ENCODE results near the gene APOBEC3A.
"Not testable (repeated sequence)": the region's sequence is repeated elsewhere in the genome, so short reads cannot be mapped to it uniquely, and the experiment has no call there.

The APOBEC3A gene

DNA sequence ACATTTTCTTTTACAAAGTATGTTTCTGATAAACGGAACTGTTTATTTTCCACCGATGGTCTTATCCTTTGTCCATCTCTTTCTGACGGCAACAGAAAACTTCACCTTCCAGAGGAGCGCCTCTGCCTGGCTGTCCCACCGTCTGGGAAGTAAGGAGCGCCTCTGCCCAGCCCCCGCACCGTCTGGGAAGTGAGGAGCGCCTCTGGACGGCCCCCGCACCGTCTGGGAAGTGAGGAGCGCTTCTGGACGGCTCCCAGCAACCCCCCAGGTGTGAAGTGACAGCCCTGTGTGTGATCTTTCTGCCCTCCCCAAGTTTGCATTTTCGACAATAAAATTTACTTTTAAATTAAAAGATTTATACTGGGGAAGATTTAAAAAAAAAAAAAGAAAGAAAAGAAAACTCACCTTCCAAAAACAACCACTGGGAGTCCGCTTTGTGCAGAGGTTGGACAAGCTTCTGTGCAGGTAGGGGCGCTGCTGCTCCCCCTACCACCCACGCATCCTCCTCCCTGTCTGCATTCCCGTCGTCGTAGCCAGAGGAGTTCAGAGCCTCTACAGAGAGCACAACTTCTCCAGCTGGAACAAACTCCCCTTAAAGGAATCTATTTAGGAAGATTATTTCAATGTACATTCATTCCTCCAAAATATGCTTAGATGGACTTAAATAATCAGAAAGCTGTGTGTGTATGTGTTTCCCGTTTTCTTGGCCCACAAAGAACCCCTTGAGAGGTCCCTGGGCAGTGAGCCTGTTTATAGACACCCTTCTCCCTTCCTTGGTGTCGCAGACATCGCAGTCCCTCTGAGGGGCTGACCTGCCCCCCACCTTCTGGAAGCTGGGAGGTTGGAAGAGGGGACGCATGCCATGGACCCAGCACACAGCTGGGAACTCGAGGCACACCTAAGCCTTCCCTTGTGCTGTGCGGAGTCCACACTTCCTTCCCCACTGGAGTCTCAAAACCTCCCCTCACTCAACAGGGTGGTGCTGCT lies 23.9 kb downstream of the APOBEC3A start:
- no peak for DNase-seq (ENCODE audit: low read depth)

- no peak for DNase-seq (ENCODE audit: low read depth)
Observed at GRCh38 chr22:38981992-38982927, 24.9 kb downstream of the APOBEC3A start, which contains the start of gene APOBEC3B. APOBEC3B (plus strand) TSS chr22:38982347; CDS start chr22:38982454, 107 bp downstream.

GRCh38 chr22:38984224-38984623 lies 26.8 kb downstream of the APOBEC3A start:
- DNase-seq (ENCODE audit: low read depth), result no peak

DNA sequence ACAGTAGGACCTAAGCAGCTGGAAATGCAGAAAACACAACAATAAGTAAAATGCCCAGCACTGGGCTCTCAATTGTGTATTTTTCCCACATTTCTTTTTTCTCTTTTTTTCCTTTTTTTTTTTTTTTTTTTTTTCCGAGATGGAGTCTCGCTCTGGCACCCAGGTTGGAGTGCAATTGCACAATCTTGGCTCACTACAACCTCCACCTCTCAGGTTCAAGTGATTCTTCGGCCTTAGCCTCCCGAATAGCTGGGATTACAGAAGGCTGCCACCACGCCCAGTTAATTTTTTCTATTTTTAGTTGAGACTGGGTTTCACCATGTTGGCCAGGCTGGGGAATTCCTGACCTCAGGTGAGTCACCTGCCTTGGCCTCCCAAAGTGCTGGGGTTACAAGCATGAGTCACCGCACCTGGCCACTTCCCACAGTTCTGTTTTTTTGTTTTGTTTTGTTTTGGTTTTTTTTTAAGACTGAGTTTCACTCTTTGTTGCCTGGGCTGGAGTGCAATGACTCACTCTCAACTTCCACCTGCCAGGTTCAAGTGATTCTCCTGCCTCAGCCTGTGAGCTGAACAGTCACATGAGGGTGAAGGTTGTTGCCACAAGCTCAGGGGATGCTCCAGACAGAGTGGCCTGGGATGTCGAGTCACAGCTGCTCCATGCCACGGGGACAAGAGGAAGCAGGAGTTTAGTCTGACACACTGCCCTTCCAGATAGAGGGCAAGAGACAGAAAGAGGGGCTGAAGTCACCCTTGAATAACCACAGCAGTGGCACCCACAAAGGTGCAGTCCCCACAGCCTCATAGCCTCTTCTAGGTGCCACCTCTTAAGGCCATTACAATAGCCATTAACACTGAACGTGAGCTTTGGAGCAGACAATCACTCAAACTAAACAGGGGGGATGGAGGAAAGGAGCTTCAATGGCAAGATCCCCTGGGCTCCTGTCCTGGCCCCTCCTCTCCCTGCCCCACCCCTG lies 27.7 kb downstream of the APOBEC3A start:
- not testable (repeated sequence) for DNase-seq (ENCODE audit: low read depth)

GRCh38 chr22:38986629-38987028 lies 29.2 kb downstream of the APOBEC3A start:
- DNase-seq (ENCODE audit: low read depth), result no peak

GRCh38 chr22:38987171-38987895 lies 29.9 kb downstream of the APOBEC3A start:
- DNase-seq (ENCODE audit: low read depth), result no peak

DNA sequence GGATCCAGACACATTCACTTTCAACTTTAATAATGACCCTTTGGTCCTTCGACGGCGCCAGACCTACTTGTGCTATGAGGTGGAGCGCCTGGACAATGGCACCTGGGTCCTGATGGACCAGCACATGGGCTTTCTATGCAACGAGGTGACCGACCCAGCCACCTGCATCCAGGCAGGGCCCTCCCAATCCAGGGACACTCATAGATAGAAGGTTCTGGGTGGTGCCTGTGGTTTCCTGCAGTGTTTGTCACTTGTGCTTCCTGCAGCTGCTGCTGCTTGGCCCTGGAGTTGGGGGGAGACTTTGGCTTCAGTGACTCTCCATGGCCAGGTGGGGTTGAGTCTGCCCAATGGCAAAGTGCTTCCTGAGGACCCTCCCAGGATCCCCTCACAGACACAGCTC lies 32.1 kb downstream of the APOBEC3A start:
- no peak for DNase-seq (ENCODE audit: low read depth)

GRCh38 chr22:38992871-38993371 lies 35.5 kb downstream of the APOBEC3A start:
- DNase-seq (ENCODE audit: low read depth), result not testable (repeated sequence)

DNA sequence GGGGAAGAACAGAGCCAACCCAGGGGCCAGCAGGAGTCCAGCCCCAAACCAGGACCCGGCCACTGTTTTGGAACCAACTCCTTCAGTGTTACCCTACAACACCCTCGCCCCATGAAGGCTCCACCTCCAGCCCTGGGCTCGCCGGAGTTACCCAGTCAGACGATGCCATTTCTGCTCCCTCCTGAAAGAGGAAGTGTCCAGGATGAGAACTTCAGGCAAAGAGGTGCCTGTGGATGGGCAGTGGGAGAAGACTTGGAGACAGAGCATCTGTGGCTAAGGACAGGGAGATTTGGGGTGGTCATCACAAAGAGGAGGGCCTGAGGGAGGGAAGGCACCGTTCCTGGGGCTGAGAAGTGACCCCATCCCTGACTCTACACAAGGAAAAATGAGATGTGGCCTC lies 38.7 kb downstream of the APOBEC3A start:
- no peak for DNase-seq (ENCODE audit: low read depth)

DNA sequence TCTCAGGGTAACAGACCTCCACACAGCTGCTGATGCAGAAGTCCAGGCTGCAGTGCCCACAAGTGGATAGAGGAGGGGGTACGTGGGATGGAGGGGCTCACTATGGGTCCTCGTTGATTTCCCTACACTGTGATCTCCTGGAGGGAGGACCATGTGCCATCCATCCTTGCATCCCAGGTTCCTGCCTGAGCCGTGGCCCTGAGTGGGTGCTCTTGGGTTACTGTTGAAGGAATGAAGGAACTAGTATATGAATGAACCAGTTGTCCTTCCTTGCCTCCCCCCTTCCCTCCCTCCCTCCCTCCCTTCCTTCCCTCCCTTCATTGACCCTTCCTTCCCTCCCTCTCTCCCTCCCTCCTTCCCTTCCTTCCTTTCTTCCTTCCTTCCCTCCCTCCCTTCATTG lies 40.1 kb downstream of the APOBEC3A start:
- no peak for DNase-seq (ENCODE audit: low read depth)

GRCh38 chr22:39003165-39003638 lies 45.8 kb downstream of the APOBEC3A start:
- no peak for DNase-seq (ENCODE audit: low read depth)

- no peak for DNase-seq (ENCODE audit: low read depth)
Observed at GRCh38 chr22:39007177-39007576, 49.8 kb downstream of the APOBEC3A start.

GRCh38 chr22:39008271-39008850 lies 51.0 kb downstream of the APOBEC3A start:
- DNase-seq (ENCODE audit: low read depth), result not testable (repeated sequence)

DNA sequence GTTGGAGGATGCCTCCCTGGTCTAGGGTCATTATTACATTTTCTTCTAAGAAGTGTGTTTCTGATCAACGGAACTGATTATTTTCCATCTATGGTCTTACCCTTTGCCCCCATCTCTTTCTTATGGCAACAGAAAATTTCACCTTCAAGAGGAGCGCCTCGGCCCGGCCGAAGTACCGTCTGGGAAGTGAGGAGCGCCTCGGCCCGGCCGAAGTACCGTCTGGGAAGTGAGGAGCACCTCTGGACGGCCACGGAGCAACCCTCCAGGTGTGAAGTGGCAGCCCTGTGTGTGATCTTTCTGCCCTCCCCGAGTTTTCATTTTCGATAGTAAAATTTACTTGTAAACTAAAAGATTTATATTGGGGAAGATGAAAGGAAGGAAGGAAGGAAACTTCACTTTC lies 53.5 kb downstream of the APOBEC3A start:
- no peak for DNase-seq (ENCODE audit: low read depth)
